ENCODE data around the gene KHSRP. TPM values are rescaled to one million over a fixed set of nuclear protein-coding genes. Genes with fewer than 3 reads are reported as not detected.

Gene KHSRP
- total RNA-seq, 4 donors from 2014 or later, result 91.2 to 162 (median 118) TPM

- no peaks in the 10 kb centered on the region for H3K27me3 ChIP-seq
- peaks cover 0 to 53% (median 0%) of the 10 kb centered on the region in 3 donors for H3K36me3 ChIP-seq
- DNase-seq, result no peak
- H3K4me1 ChIP-seq, result peaks cover 0 to 11% (median 7%) of the 10 kb centered on the region in 4 donors
- H3K9me3 ChIP-seq, result peaks cover 0 to 8% (median 0%) of the 10 kb centered on the region in 4 donors
- TF ChIP-seq POLR2A (IDR thresholded peaks at IDR 0.05) (no peak), CTCF (IDR thresholded peaks at IDR 0.05) (no peak)
- H3K4me3 ChIP-seq, result no peak overlapping the region
- H3K27ac ChIP-seq, result no peak overlapping the region
These were observed 31.3 kb upstream of the KHSRP start for GRCh38 chr19:6455924-6456323.

DNA sequence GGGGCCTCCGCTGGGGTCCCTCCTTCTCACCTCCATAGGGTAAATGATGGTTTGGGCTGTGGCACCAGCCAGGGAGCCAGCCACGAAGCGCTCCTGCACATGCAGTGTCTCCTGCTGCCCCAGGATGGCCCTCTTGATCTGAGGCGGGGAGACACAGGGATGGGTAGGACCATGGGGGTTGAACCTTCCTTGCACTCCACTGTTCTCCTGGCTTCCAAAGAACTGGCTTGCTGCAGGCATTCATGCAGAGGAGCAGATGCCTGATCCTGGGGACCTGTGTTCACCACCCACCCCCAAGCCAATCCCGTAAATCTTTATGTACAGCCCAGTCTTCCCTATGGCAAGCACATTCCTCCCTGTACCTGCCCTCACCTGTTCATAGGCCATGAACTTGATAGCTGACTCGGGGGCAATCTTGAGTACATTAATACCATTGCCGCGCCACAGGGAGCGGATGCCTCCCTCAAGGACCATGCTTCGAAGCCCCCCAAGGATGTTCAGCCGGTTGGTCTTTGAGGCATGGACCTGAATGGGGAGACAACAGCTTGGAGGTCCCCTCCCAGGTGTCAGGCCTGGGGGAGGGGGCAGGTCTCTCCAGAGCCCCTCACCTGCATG is 29.4 kb upstream of the KHSRP start:
- Histone ChIP-seq H3K27me3 (no peaks in the 10 kb centered on the region), H3K36me3 (peaks cover 0 to 53% (median 0%) of the 10 kb centered on the region in 3 donors), H3K9me3 (peaks cover 0 to 8% (median 0%) of the 10 kb centered on the region in 4 donors), H3K27ac (no peak overlapping the region), H3K4me3 (no peak overlapping the region), H3K4me1 (peaks cover 0 to 7% (median 4%) of the 10 kb centered on the region in 4 donors)
- no peak for DNase-seq
- TF ChIP-seq POLR2A (IDR thresholded peaks at IDR 0.05) (no peak), CTCF (IDR thresholded peaks at IDR 0.05) (no peak)

DNA sequence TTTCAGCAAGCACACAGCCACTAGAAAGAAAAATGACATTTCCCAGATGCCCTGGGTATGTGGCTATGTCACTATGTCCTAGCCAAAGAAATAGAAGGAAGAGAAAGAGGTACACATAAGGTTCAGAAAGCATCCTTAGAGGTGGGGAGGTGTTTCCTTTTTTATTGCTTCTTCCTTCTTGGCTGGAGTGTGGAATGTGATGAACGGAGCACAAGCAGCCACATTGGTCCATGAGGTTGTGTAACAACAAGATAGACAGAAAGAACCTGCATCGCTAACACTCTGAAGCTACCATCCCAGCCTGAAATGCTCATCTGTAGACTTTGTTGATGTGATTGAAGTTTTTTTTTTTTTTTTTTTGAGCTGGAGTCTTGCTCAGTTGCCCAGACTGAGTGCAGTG is 28.3 kb upstream of the KHSRP start:
- H3K4me3 ChIP-seq, result no peak overlapping the region
- H3K36me3 ChIP-seq, result peaks cover 0 to 53% (median 0%) of the 10 kb centered on the region in 3 donors
- DNase-seq, result no peak
- H3K4me1 ChIP-seq, result no peaks in the 10 kb centered on the region
- H3K27me3 ChIP-seq, result no peaks in the 10 kb centered on the region
- H3K9me3 ChIP-seq, result peaks cover 0 to 8% (median 0%) of the 10 kb centered on the region in 4 donors
- TF ChIP-seq POLR2A (IDR thresholded peaks at IDR 0.05), result no peak
- TF ChIP-seq CTCF (IDR thresholded peaks at IDR 0.05), result no peak
- no peak overlapping the region for H3K27ac ChIP-seq

- peaks cover 0 to 8% (median 0%) of the 10 kb centered on the region in 4 donors for H3K9me3 ChIP-seq
- H3K4me3 ChIP-seq, result no peak overlapping the region
- no peak for DNase-seq
- H3K4me1 ChIP-seq, result no peaks in the 10 kb centered on the region
- H3K36me3 ChIP-seq, result peaks cover 0 to 53% (median 0%) of the 10 kb centered on the region in 3 donors
- no peak overlapping the region for H3K27ac ChIP-seq
- no peaks in the 10 kb centered on the region for H3K27me3 ChIP-seq
- TF ChIP-seq POLR2A (IDR thresholded peaks at IDR 0.05) (no peak), CTCF (IDR thresholded peaks at IDR 0.05) (no peak)
These were observed 27.6 kb upstream of the KHSRP start for GRCh38 chr19:6452223-6452614.

DNA sequence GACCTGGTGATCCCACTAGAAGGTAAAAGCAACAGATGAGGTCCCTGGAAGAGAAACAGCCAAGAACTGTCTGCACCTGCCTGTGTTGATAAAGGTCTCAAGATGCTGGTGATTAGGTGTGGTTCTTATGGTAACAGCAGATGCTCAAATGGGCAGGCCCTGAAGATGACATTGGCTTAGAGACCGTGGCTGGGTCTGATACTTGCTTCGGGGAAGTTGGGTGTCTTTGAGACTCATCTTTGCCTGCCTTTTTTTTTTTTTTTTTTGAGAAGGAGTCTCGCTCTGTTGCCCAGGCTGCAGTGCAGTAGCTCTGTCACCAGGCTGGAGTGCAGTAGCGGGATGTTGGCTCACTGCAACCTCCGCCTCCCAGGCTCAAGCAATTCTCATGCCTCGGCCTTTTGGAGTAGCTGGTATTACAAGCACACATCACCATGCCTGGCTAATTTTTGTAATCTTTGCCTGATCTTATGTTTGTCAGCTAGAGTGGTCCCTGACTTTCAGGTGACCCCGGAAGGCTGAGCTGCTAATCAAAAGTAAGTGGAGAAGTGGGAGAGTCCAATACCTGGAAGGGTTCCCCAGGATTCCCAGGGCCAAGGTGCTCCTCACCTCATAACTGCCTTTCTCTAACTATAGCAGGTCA is 27.1 kb upstream of the KHSRP start:
- Histone ChIP-seq H3K4me1 (no peaks in the 10 kb centered on the region), H3K36me3 (peaks cover 0 to 51% (median 0%) of the 10 kb centered on the region in 3 donors), H3K9me3 (peaks cover 0 to 8% (median 0%) of the 10 kb centered on the region in 4 donors), H3K27me3 (no peaks in the 10 kb centered on the region), H3K4me3 (no peak overlapping the region), H3K27ac (no peak overlapping the region)
- TF ChIP-seq POLR2A (IDR thresholded peaks at IDR 0.05) (no peak), CTCF (IDR thresholded peaks at IDR 0.05) (no peak)
- no peak for DNase-seq
